Islet of Langerhans (tissue), 1 donor: ENCODE data around the gene PROB1.
"Not testable (repeated sequence)": the region's sequence is repeated elsewhere in the genome, so short reads cannot be mapped to it uniquely, and the experiment has no call there.

Experiments
- FAIRE-seq: peaks from one replicate; lab custom pipeline; 2011; peaks lifted over from hg19 to GRCh38; lab: Jason Lieb, UNC

The PROB1 gene

DNA sequence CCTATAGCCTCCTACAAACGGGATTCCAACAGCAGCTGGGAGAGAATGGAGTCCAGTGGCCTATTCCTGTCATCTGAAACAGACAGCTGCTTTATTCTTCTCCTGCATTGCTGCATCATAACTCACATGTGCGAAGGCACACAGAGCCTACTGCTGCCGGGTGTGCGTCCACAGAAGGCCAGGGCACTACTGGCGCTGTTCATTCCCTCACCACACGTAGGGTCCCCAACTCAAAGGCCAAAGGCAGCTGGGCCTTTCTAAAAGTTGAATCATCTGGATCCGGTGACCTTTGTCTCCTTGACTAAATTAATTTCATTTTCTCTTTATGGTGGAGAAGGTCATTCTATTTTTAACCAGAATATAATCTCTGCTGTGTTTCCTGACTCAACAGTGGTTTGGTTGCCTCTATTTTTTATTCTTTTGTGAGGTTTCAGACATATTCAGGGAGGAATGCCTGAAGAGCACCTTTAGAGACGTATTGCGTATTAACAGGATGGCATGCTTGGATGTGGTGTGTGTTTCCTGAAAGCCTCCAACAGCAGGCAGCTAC, 19.8 kb upstream of the PROB1 start:
- FAIRE-seq: no peak

DNA sequence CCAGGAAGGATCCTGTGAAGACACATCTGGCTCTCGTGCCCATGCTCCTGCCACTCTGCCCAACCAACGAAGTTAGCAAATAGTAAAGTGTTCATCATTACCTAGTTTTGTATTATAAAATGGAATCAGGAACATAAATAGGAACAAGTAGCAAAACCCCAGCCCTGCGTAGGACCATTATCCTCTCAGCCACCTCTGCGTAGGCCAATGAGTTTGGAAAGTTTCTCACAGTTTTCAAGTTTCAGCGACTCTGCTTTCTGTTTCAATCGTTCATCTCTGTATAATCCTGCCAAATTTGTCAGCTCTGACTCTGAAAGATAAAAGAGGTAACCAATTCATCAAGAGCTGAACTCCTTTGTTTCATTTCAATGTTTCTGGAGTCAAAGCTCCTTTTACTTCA, 19.1 kb upstream of the PROB1 start:
- FAIRE-seq: no peak

DNA sequence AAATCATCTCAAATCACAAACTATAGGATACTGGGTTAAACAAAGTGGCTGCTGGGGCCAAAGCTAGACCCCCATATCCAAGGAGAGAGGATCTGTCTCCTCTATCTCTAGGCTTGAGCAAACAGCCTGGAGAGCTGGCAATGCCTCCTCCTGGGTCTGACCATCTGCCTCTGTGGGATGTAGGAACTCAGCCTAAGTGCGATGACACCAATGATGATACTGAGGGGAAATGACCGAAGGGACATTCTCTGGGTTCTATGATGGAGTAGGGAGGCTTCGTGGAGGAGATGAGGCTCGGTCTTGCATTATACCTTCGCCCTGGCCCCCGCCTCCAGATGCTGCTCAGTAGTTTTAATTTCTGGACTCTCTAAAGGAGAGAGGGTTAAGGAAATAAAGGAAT, 18.2 kb upstream of the PROB1 start:
- FAIRE-seq: no peak

DNA sequence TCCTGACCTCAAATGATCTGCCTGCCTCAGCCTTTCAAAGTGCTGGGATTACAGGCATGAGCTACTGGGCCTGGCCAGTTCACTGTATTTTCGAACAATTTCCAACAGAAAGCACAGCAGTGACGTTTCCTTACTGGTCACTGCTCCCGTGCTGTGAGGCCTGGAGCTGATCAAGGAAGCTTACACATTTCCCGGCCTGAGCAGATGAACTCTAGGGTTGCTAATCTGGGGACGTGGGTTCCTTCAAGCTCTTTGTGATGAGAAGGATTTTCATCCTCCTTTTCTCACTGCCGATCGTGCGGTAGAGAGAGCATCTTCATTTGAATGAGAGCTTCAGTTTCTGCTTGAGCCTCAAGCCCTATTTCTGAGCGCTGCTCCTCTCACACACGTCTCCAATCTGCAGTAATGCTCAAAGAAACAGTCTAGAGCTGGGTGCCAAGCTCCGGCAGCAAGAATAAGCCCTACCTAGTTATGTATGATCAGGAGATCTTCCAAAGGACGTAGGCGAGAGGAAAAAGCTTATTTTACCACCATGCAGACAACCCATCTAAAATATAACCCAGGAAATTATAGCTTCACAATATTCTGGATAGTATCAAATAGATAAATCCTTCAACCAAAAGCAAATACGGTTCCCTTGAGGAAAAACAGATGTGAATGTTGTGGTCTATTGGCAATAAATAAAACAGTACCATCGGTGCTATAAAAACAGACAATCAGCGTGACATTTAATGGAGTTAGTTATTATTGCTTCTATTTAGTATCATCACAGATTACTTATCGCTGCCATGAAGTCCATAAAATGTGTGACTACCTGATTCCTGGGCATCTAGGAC, 16.3 kb upstream of the PROB1 start:
- FAIRE-seq: no peak

DNA sequence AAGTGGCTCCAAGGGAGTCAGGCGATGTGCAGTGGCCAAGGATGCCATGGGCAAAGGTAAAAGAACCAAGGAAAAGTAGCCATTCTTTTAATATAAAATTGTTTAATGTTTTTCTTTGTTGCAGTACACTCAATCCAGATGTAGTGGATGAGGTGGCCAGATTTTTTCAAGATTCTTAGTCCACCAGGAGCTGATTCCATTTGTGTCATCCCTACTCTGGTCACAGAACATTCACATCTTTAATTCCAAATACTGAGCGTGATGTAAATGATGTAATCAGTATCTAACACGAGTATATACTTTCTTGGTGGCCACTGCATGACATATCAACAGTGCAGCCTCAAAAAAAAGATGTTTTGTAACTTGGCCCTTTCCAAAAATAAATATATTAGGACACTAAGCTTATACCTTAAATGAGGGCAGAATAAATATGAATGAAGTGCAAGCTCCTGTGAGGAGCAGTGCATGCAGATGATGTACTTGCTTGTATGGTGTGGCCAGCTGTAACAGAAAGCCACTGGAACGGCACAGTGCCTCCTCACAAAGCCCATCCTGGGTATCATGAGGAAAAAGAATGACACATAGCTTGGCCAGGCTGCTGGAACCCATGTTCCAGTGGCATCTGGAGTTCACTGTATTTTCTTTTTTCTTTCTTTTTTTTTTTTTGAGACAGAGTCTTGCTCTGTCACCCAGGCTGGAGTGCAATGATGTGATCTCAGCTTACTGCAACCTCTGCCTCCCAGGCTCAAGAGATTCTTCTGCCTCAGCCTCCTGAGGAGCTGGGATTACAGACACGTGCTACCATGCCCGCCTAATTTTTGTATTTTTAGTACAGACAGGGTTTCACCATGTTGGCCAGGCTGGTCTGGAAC, 15.5 kb upstream of the PROB1 start:
- no peak for FAIRE-seq

DNA sequence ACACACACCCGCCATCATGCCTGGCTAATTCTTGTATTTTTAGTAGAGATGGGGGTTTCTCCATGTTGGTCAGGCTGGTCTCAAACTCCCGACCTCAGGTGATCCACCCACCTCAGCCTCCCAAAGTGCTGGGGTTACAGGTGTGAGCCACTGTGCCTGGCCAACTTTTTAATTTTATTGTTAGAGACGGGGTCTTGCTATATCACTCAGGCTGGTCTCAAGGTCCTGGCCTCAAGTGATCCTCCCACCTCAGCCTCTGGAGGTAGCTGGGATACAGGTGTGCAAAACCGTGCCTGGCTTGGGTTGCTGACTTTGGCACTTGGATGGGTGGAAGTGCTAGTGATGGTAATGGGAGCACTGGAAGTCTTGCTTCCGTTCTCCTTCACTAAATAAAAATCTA, 14.2 kb upstream of the PROB1 start:
- FAIRE-seq: not testable (repeated sequence)

DNA sequence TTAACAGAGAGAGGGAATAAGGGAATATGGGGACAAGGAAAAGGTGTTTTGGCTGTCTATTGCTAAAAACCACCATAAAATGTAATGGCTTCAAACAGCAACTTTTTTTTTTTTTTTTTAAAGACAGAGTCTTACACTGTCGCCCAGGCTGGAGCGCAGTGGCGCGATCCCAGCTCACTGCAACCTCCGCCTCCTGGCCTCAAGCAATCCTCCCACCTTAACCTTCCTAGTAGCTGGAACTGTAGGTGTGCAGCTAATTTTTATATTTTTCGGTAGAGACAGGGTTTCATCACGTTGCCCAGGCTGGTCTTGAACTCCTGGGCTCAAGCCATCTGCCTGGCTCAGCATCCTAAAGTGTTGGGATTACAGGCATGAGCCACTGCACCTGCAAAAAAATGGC, 13.3 kb upstream of the PROB1 start:
- FAIRE-seq: no peak

DNA sequence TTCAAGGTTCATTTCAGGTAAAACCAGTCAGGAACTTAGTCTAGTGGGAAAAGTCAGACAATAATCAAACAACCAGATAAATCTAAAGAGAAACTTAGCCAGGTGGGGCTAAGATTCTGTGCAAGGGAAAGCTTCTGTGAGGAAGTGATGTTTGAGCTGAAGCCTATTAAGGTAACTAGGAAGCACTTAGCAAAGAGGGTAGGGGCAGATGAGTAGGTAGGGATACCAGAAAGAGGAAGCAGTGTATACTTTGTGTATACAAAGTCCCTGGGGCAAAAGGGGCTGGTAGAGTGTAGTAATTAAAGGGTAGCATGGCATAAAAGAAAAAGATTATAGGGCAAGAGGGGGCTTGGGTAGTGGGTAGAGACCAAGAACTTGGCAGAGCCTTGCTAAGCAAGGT, 12.6 kb upstream of the PROB1 start:
- FAIRE-seq: no peak

DNA sequence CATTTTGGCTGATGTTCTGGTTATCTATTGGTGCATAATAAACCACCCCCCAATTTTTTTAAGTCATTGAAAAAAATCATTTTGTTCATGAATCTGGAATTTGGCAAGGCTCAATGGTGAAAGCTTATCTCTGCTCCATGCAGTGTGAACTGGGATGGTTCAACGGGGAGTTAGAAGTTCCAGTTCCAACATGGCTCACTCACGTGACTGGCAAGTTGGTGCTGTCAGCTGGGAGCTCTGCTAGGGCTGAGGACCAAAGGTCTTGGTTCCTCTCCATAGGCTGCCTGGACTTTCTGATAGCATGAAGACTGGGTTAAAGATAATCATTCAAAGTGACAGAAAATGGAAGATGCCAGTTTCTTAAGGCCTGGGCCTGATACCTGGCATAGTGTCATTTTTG, 12.1 kb upstream of the PROB1 start:
- no peak for FAIRE-seq

DNA sequence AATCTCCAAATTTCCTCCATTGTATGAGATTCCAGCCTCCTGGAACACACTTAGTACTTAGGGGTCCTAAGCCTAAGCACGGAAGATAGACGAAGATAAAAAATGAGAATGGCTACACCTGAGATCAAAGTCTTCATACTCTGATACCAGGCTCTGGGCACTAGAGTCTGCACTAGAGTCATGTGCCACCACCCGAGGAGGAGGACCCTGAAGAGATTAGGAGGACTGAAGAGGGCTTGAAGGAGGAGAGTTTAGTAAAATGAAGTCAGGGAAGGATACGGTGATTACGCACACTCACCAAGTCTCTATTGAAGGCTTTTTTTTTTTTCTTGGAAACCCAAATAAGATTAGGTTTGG, 9.6 kb upstream of the PROB1 start:
- no peak for FAIRE-seq

DNA sequence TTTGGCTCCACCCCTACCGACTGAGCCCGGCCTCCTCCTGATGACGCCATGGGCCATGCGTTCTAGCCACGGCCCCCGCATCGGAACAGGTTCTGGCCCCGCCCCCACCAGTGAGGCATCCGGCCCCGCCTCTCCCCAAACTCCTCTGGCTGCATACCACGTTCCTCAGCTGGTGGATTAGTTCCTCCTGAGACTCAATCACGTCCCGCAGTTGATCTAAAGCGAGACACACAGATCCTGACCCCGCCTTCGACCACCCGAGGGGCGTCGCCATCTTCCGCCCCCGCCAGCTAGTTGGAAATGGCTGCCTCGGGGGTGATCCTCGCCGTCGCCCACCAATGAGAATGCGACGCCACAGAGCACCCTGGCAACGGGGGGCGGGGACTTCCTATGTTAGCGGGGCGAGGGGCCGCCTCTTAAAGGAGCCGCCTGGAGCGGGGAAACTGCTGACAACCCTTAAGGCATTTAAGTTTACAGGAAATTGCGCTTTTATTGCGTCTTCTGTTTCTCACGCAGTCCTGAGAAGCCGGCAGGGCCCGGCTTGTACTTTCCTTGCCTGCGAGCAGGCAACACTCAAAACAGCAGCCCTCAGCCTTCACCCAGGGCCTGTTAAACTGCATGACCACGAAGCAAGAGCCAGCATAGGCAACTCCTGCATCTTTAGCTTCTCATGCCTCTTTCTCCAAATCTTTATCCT, 9.0 kb upstream of the PROB1 start, which contains the start of gene SPATA24:
Gene SPATA24, minus strand, starts transcription at position 303 of the 697 bp plus-strand sequence. Its CDS starts 29 bp downstream, at position 274.
- no peak for FAIRE-seq

DNA sequence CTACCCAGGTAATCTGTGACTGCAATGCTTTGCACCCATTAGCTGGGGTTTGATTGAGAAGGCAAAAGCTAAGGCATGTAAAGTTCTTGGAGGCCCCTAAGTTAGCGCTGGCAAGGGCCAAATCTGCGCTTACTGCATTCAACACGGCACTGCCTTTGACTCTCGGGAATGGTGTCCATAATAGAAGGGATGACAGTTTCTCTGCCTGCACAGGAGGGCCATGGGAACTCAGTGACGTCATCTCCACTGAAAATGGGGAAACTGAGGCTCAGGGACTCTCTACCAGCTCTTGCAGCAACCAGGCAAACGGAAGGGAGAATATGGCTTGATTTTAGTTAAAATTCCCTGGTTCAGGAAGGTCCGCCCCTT, 8.5 kb upstream of the PROB1 start:
- no peak for FAIRE-seq

DNA sequence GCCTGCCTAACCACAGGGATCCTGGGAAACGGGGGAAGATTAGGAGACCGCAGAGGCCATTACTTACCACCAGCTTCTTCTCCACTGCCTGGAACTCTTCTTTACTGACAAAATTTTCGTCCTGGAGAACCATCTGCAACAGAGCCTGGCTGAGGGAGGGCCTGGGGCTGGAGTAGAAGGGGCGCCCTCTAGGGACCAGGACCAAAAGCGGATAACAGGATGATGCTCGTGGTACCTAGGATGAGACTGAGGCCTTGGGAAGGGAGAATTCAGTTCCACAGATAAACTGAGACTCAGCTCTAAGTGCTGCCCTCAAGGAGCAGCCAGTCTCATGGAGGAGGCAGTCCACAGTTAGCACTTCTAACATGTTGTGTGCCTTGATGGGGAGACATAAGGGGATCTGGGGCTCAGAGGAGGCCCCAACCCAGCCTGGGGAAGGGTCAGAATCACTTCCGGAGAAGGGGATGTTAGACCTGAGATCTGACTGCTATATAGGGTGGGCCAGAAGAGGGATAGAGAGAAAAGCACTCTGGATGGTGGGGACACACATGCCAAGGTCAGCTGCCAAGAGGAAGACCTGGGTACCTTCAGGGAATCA, 7.8 kb upstream of the PROB1 start:
- FAIRE-seq: no peak

DNA sequence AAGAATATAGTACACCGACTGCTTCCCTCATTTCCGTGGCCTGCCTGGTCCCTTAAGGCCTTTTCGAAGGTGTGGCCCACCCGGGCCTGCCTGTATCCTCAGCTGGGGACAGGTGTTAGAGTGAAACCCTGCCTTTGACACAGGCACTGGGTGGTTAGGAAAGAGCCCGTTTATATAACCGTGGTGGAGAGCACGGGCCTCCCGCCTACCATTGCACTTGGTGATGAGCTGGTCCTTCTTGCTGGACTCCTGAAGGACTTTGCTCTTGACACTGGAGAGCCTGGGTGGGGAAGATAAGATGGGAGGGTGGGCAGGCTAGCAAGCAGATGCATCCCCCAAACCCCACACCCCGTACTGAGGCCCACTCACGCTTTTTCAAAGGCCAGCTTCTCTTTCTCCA, 6.6 kb upstream of the PROB1 start:
- FAIRE-seq: no peak

DNA sequence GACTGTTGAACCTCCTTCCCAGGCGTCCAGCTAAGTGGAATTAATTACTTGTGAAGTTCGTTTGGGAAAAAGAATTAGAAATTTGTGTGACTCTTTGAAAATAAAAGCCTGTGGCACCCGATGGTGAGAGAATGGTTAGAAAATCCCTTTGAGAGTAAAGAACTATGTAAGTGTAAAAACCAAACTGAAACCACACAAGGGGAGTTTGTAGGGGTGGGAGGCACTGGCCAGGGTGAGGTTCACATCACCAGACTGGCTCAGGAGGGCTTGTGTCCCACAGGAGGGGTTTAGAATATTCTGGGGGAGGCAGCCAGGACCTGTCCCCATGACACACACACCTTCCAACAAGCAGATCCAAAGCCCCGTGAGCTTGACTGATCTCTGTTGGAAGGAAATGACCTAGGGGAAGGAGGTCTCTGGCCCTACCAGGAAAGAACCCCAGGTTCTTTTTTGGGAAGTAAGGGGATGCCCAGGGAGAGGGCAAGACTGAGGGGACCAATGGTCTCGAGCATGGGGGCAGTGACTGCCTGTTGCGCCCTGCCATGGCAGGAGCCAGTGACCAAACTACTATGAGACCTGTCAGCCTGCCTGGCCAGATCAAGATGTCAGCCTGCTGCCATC, 4.7 kb upstream of the PROB1 start:
- no peak for FAIRE-seq

DNA sequence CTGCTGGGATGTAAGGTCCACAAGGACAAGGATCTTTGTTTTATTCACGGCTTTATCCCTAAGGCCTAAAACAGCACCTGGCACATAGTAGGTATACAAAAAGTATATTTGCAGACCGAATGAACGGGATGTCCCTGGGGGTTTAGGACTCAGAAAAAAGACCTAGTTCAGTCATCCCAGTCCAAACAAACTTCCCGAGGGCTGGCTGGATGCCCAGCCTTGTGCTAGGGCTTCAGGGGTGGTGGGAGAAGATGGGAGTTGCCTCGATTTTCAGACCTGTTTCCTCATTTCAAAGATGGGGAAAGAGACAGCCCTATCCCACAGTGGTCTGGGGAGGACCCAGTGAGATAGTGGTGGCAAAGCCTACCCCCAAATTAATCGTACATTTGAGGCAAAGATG, 3.0 kb upstream of the PROB1 start:
- FAIRE-seq: no peak

DNA sequence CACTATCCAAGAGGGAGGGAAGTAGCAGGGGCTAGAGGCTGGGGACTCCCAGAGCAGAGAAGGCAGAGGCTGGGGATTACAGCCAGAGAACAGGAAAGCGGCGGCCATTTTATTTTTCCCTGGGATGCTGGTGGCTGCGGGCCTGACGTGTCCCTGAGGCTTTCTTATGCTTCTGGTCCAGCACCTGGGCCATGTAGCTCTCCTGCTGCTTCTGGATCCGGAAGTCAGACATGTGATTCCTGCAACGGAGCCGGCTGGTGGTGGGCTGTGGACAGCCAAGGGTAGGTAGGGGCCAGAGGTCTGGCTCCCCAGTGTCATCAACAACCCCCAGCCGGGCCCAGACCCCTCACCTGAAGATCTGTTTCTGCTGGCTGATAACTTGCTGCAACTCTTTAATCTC, 1.8 kb upstream of the PROB1 start:
- FAIRE-seq: no peak

DNA sequence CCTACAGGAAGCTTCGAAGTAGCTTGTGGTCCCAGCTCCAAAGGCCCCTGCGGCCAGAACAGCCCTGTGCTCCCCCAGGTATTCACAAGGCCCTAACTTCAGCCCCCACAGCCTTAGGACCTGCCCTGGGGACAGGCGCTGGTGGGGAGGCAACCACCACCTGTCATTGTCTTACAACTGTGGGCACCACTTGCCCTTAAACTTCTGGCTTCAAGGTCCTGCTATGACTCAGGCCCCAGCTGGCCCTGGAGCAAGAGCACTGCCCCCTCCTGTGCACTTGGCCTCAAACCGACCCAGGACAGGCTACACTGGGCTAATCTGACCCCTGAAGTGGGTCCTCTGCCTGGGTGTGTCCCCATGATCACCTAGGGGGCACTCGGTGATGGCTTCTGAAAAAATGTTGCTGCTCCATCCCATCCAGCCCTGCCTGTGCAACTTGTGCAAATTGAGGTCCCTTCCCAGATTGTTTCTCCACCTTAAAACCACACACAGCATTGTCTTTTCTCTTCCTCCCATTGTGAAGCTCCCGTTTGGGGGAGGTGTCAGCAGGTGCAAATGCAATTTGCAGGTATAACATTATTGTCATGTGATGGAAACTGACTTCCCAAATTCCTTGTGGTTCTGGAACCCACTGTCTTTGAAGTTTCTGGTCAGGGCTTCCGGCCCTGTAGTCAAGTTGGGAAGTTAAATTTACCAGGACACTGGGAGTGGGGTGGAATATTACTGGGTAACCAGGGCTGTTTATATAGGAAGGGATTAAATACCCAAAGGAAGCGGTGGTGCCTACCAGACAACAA, 1.1 kb upstream of the PROB1 start:
- no peak for FAIRE-seq

DNA sequence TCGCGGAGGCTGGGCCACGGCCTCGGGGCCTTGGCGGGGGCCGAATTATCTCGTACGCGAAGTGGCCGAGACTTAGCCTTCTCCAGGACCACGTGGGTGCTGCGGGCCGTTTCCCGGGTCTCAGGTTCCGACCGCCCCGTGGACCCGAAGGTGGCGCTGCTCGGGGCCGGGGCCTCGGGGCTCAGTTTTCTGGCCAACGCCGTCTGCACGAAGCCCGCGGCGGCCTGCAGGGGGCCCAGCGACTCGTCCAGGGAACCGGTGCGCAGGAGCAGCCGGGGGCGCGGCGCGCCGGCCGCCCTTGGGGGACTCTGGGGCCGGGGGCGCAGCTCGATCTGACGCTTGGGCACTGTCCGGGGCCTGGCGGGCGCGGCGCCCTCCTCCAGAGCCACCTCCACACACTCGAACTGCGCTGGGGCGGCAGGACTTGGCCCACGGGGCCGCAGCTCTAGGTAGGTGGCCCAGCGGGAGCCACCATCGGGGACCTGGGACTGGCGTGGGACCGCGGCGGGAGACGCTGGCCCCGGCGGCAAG, 716 bp downstream of the PROB1 start:
- FAIRE-seq: no peak

DNA sequence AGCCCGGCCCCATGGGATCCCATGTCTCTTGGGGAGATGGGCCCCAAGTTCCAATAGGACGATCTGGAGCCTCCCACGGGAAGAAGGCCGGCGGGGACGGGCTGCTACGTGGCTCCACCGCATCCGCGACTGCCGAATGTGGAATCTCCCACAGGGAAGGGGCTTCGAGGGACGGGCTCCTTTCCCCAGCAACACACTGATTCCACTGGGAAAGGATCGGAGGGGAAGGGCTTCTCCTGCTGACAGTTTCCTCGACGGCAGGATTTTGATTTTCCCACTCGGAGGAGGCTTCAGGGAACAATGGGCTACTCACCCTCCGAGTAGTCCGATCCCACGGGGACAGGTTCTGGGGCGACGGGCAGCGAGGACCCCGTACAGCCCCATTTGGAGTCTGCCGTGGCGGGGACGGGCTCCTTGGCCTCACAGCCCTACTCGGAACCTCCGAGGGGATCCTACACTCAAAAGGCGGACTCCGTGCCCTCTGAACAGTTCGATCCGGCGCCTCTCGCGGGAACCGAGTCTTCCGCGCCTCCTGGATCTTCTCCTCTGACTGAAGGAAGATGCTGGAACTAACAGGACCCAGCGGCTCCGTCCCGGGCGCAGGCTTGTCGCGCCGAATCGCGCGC, 1.3 kb downstream of the PROB1 start:
- FAIRE-seq: no peak
